HEK293T (cell line): ENCODE data around the gene GHRL.

Experiments
- ARNT ChIP-seq: fragments of 450-650 bp; IDR thresholded peaks from 2 replicates; pipeline ENCODE4 v1.6.1; 2017; ENCODE audit warnings: mild to moderate bottlenecking
- FOXA1 ChIP-seq: fragments of 450-650 bp; IDR thresholded peaks from 2 replicates; pipeline ENCODE4 v1.6.1; 2016; ENCODE audit warnings: mild to moderate bottlenecking
- FOXM1 ChIP-seq: fragments of 450-650 bp; IDR thresholded peaks from 2 replicates; pipeline ENCODE4 v1.6.1; 2017; ENCODE audit warnings: mild to moderate bottlenecking, borderline replicate concordance
- TARDBP ChIP-seq: fragments of 450-650 bp; IDR thresholded peaks from 2 replicates; pipeline ENCODE4 v1.6.1; 2016

- no peak for TF ChIP-seq TARDBP
- no peak for TF ChIP-seq FOXM1
- no peak for TF ChIP-seq ARNT
- no peak for TF ChIP-seq FOXA1
These were observed 30.7 kb downstream of the GHRL start for GRCh38 chr3:10262027-10262426.
